Stimulated activated CD4-positive, alpha-beta T cell treated with anti-CD3 and anti-CD28 coated beads, Interleukin-12 subunit alpha, Interleukin-12 subunit beta, amount 100 ng/mL, for 48 hours (primary cell): ENCODE data around the gene TRIO.
"Not testable (repeated sequence)": the region's sequence is repeated elsewhere in the genome, so short reads cannot be mapped to it uniquely, and the experiment has no call there.

Experiments used
- DNase-seq, 3 donors: peaks; one replicate each; pipeline ENCODE4 v3.0.0-alpha.2; 2020; ENCODE audit warnings: low read depth in 2 of 3, low spot score in 1 of 3

Gene TRIO

GRCh38 chr5:14523243-14524034 lies 380.3 kb downstream of the TRIO start:
- DNase-seq = no peak

DNA sequence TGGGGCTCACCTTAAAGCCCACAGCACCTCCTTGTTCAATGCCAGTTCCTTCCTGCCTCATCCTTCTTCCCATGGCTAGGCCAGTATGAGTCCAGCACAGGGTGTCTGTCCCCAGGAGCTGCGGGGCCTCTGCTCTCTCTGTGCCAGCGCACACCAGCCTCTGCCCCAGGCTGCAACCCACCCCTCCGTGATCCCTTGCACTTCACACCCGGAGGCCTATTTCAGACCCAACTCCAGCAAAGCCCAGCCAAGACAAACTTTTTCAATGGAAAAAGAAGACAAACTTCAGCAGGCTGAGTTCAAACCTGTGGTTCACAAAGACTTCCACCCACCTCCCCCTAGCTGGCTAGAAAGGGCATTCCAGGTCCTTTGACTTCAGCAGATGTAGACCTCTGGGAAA lies 382.3 kb downstream of the TRIO start:
- no peak for DNase-seq

GRCh38 chr5:14526493-14526892 lies 383.4 kb downstream of the TRIO start:
- DNase-seq = no peak

GRCh38 chr5:14528115-14528514 lies 385.0 kb downstream of the TRIO start:
- no peak for DNase-seq

DNA sequence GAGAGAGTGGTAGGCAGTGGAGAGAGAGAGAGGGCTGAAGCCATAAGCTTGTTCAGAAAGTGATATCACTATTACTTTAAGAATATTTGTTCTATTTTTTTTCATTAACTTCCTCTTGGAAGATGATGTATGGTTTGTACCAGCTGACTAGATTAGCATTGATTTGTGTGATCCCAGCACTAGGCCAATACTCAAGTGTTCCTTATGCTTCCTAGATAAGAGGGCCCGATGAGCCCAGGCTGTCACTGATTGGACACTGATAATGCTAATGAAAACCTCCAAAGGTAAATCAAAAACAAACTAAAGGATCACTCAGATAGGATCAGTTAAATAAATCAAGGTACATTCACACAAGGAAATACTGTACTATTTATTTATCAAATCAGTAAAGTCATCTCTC lies 385.8 kb downstream of the TRIO start:
- DNase-seq = no peak

DNA sequence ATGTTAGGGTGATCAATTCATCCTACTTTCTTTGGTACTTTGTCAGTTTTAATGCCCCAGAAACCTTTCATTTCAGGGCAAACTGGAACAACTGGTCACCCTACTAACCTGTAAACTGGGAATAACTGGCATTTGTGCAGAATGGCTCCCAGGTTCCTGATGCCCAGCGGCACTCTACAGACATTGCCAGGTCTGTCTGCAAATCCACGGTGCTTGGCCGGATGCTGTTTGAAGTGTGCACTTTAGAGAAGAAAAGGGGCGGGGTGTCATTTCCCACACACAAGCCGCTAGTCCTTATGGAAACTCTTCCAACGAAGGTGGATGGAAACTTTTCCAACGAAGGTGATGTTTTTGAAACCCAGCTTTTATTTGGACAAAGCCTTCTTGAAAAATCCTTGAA lies 388.5 kb downstream of the TRIO start:
- no peak for DNase-seq

- DNase-seq = no peak
Observed at GRCh38 chr5:14532180-14532579, 389.0 kb downstream of the TRIO start.

DNA sequence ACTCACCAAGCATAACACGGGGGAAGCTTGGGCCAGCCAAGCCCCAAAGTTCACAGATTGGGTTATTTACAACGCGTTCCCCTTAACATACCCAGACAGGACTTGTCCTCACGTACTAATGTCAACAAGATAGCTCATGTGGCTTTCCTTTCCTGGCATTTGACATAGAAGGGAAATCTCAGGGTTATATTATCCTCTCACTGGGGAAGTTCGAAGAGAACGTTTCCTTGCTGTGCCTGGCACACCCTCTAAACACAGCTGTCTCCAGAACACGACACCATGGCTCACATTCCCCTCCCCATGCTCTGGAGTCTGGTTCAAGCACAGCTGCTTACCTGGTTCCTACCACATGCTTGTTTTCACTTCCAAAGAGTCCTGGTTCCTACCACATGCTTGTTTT lies 391.6 kb downstream of the TRIO start:
- DNase-seq = no peak

DNA sequence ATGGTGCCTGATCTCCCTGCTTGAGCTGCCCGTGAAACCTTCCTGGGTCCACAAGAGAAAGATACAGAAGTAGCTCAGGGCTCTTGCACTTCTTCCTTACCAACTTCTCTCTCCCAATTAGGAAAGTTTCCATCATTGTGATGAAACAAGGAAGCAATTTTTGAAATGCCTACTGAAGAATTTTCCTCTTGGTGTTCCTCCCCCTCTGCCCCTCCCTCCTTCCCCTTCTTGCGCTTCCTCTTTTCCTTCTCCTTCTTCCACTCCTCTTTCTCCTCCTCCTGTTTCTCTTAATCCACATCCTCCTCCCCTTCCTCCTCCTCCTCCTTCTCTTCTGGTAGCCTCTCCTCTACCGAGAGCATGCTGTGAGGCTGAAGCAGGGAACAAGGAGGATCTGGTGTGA lies 402.2 kb downstream of the TRIO start:
- no peak for DNase-seq

DNA sequence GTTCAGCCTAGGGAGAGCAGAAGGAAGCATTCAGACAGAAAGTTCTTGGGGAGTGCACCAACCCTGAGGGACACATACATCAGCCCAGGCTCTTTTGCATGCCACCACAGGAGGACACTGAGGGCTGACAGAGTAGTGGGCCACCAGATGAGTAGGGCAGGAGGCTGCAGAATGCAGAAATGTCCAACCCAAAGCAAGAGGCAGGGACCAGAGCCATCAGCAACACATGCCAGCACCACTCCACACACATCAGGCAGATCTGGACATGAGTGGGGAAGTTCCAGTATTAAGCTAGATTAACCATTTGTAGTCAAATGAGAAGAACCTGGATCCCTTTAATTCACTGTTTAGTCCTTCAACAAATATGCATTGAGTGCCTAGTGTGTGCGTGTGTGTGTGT lies 402.7 kb downstream of the TRIO start:
- no peak for DNase-seq

GRCh38 chr5:14547666-14548065 lies 404.5 kb downstream of the TRIO start:
- no peak for DNase-seq

- no peak for DNase-seq
Observed at GRCh38 chr5:14551211-14551610, 408.1 kb downstream of the TRIO start.

DNA sequence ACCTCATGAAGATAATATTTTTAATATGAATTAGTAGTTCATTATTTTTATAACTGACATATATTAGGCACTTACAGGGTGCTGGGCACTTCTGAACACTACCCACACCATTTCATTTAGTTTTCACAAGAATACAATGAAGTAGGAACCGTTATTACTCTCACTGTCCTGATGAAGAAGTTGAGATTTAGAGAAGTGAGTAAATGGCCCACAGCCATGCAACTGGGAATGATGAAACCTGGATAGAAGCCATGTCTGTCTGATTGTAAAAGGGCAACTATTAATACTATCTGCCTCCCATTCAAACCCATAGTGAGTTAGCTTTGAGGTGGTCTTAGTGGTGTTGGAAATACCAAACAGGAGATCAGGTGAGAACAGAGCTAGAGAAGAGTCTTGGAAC lies 408.9 kb downstream of the TRIO start:
- no peak for DNase-seq

GRCh38 chr5:14554288-14554687 lies 411.1 kb downstream of the TRIO start:
- DNase-seq = not testable (repeated sequence)

DNA sequence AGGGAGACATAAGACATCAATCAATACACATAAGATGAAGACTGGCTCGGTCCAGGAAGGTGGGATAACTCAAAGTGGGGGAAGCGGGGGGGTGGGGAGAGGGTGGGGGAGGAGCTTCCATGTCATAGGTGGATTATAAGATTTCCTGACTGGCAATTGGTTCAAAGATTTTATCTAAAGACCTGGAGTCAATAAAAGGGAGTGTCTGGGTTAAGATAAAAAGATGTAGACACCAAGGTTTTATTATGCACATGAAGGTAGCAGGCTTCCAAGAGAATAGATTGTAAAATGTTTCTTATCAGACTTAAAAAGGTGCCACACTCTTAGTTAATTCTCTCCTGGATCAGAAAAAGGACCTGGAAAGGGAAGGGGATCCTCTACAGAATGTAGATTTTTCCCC lies 412.9 kb downstream of the TRIO start:
- no peak for DNase-seq

GRCh38 chr5:14557203-14557770 lies 414.1 kb downstream of the TRIO start:
- no peak for DNase-seq

GRCh38 chr5:14557791-14558415 lies 414.8 kb downstream of the TRIO start:
- no peak for DNase-seq
